Ramos (cell line): Measurements from ENCODE around the gene HOXB5.

Experiments
- in situ Hi-C: fragments of 300-500 bp; cut with MboI; formaldehyde crosslinking; loops from one replicate; pipeline ENCODE4 v1.14.3; 2022; ENCODE audit warnings: low sequenced_read_pairs; ENCODE audit not compliant: unreplicated experiment

HOXB5 gene

DNA sequence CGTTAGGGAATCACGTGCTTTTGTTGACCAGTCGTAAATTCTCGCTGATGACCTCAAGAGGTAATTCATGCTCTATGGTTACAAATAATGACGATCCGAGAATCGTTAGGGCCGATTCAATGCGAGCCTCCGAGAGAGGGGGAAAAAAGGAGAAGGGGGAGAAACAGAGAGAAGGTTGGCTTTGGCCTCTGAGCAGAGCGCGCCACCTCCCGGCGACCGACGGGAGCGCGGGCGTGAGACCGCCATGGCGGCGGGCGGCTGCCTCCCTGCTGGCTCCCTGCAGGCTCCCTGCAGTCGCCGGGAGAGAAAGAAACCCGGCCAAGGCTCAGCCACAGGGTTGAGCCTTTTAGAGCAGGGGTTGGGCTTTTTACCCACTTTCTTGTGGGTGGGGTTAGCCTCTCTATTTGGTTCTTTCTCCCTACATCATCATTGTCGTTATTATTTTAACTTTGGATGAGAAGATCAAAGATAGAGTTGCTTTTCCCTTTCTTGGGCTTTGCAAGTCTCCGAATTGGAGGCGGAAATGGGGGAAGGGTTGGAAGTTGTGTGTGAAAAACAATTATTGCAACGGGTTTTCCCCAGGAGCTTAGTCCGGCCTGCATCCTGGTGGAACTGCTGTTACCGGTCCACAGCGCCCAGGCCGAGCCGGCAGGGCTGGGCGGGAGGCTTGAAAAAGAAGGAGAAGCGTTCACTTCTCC is 410 bp upstream of the HOXB5 start:
- in situ Hi-C loops = no loop called here

DNA sequence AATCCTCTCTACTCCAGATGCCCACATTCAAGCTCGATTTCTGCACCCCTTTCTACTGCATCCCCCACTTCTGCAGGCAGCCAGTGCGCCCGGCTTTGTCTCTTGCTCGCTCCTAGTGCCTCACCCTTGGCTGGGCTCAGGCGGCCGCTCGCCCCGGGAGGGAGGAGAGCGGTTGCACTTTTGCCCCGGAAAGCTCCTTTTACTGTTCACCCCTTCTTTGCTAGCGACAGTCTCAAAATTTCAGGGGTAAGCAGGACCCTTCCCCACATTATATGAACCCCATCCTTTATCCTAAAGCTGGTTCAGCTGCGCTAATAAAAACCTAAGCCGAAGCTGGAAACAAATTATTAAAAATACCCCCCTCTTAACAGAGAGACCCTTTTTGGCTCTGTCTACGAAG is 1.0 kb downstream of the HOXB5 start:
- in situ Hi-C loops = no loop called here

DNA sequence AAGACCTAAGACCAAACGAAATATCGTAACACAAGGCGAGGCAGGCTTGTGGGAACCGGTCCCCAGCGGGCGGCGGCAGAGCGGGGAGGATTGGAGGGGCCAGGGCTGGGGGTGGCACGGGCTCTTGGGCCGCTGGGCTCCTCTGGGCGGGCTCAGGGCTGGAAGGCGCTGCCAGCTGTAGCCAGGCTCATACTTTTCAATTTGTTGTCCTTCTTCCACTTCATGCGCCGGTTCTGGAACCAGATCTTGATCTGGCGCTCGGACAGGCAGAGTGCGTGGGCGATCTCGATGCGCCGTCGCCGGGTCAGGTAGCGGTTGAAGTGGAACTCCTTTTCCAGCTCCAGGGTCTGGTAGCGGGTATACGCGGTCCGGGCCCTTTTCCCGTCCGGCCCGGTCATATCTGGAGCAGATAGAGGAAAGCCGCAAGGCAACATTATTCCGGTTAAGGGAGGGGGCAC is 1.5 kb downstream of the HOXB5 start:
- in situ Hi-C loops = no loop called here

DNA sequence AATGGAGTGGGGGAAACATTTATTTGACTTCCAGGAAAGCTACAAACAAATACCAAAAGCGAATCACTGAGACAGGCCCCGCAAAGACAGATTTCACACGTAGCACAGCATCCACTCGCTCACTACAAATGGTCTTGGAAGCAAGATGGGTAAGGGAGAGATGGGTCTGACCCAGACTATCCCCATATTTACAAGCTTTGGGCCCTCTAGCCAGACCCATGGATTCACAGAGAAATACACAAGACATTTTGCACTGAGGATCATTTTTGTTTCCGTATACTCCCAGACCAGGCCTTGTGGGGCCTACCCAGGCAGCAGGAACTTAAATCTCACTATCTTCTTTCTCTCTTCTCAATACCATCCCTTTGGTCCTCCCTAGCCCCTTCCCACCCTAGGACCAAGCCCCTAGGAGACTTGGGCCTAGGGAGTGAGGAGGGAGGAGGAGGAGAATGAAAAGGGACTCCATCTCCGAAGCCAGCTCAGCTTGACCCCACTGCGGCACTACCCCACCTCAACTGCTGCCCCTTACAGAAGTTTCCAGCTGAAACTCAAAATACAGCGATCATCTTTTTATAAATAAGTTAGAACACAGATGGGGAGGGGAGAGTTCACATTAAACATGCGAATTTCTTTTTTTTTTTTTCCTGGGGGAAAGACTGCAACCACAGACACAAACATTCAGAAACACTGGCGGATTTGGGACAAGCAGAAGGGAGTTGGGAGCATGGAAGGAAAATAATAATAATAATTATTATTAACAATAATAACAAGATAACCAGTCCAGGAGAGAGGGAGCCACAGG is 2.1 kb downstream of the HOXB5 start:
- in situ Hi-C loops = no loop called here

DNA sequence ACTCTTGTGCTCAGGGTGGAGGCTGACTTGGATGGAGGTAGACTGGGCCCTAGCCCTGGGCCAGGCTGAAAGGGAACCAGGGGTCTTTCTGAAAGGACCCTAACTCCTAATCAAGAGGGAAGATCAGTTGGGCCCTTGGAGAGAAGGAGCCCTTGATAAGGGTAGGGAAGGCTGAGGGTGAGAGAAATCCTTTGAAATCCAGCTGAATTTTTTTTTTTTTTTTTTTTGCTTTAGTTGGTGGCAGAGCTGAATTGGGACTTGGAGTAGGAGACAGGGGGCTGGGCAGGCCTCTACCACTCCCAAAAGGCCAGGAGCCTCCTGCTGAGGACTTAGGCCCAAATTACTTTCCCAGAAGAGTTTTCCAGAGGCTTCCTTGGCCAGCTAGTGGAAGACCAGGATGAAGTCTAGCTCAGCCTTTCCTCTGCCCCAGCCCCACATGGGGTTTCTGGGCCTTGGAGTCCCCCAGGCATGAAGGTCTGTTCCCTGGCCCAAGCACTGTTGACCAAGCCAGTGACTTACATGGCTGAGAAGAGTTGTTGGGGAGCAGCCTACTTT is 2.9 kb downstream of the HOXB5 start:
- in situ Hi-C loops = no loop called here

DNA sequence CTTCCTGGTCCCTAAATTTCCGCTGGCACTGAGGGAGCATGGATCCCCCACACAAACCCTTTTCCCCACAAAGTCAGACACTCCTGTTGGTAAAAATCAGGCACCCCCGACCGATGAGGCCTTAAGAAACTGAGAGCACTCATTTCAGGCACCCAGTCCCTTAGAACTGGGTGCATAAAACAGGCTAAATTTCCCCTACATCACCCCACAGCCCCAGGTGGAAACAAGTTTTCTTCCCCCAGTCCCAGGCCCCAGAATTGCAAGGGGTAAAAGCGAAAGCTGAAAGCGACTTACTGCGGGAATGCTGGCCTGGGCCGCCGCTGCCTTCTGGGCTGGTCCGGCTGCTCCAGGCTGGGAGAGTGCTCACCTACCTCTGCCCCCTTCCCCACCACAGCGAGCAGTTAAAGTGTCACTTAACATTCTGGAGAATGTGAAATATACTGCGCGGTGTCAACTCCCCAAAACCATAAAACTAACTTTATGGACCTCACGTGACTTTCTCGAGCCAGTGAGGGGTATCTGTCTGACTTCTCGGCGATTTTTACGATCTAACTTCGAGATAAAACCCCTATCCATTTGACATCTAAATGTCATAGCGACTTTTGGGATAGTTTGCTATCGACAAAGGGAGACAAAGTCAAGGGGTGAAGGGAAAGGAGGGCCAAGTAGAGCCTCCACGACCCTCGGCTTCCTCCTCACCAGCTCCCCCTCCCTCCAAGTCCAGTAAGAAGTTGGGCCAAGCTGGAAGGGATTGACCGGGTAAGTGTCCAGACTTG is 3.6 kb downstream of the HOXB5 start, which contains the start of gene HOXB3:
Gene HOXB3 (minus strand): TSS at position 411 of the 776 bp plus-strand sequence. CDS start 37,767 bp downstream, outside the sequence.
- in situ Hi-C loops = no loop called here

DNA sequence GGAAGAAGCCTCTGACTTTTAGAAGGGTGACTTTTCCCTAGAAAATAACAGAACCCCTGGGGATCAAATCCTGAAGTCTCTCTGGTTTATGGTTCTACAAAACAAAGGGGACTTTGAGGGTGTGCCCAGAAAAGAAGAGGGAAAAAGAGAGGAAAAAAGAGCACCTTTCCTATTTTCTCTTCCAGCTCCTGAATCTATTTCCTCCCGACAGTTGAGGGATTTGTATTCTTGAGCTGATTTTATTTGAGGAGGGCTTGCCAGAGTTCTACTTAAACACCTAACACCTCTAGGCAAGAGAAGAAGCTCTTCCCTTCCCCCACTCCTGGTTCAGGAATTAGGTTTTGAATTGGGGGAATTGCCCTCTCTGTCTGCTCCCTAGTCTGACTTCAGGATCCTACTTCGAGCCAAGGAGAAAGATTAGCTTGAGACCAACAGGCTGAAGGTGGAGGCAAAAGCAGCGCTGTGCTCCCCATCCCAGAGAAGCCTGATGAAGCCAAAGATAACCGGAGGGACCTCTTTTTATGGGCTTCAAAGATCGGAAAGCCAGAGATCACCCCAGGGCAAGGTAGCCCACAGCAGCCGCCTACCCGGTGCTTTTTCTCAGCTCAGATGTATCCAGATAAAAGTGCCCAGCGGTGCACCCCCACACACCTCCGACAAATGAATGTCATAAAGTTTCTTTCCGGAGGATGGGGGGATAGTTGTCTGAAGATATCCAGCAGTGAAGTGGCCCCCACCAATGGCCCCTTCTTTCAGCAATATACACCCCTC is 4.3 kb downstream of the HOXB5 start:
- in situ Hi-C loops = no loop called here

DNA sequence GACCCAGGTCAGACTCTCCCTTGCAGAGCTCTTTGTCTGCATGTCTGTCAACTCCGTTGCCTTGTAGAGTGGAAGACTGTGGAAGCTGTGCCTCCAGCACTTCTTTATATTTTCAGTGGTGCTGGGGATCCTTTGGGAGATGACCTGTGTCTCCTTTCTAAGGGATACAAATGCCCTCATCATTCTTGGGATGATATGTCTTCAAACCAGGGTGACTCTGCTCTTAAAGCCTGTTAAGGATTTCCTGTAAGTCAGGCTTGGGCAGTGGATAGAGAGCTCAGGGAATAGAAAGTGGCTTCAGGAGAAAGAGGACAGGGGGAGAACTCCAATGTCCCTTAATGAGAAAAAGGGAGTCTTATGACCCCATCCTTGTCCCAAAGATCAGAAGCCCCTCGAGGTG is 5.1 kb downstream of the HOXB5 start:
- in situ Hi-C loops = no loop called here

DNA sequence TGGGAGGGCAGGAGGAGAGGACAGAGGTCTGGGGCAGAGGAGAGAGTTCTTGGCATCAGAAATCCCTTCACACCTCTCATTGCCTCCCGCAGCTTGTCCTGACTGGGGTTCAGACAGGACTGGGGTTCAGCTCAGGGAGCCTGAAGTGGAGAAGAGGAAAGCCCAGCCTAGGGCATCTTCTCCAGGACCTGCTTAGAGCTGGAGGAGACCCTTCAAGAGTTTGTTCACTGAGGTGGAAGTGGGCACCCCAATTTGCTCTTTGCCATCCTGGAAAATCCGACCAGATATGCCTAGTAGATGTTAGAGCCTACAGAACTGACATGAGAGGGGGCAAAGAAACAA is 5.5 kb downstream of the HOXB5 start:
- in situ Hi-C loops = no loop called here

DNA sequence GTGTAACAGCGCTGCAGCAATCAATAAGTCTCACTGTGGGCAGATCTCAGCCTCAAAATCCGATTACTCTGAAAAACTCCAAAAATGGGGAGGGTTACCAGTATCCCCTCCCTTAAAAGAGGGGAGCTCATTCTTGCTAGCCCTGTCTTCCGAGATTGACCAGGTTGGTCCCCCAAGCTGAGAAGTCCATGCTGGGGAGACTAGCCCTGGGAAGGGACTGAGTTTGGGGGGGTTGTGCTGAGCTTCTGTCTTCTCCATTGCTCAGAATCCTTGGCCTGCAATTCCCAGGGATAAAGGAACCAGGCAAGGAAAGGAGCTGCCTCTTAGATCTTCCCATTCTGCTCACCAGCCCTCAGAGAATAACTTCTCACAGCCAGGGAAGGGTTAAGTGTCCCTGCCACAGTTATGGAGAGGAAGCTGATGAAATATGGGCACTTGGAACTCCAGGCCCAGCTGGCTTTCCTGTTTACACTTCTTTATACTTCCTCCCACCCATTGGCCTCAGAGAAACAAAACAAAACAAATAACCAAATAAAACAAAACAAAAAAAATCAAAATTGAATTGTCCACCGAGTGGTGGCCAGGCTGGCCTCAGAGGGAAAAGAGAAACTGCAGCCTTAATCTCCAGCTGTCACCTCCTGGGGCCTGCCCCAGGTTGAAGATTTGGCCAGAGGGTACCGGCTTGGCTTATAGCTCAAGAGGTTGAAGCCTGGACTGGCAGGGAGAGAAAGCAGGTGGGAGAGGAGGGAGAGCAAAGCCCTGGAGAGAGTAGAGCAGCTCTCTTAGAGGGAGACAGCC is 6.1 kb downstream of the HOXB5 start:
- in situ Hi-C loops = no loop called here

DNA sequence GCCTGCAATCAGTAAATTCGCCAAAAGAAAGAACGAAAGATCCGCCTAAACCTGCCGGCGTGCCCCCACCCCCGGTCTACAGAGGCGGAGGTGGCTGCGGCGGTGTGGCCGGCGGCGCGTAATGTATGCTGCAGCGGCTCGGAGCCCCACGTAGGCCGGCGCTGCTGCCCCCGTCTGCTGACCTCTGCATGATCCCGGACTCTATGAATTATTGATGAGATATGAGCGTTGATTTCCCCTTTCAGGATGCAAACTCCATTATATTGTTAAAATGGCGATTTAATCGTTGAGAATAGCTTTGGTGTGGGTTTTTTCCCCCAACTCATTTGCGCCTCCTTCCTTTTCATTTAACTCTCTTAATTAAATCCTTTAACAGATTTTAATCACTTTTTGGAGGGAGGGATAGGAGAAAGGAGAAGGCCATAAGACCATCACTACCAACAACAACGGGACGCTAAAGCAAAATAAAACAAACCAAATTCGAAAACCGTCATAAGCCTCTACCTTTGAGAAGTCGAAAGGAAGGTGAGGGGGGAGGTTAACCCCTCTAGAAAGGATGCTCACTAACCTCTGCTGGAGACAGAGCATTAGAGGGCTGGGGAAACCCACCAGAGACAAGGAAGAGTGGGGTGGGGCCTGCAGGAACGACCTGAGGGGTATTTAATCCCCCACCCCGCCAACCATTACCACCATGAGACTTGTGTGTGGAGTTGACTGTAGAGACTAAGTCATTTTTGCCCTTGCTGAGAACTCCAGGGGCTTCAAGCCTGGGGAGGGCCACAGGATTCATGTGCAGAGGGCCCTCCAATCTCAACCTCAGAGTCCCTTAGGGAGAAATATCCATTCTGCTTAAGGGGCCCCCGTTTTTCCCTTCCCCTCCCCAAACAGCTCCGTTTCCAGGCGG is 7.0 kb downstream of the HOXB5 start:
- in situ Hi-C loops = no loop called here

DNA sequence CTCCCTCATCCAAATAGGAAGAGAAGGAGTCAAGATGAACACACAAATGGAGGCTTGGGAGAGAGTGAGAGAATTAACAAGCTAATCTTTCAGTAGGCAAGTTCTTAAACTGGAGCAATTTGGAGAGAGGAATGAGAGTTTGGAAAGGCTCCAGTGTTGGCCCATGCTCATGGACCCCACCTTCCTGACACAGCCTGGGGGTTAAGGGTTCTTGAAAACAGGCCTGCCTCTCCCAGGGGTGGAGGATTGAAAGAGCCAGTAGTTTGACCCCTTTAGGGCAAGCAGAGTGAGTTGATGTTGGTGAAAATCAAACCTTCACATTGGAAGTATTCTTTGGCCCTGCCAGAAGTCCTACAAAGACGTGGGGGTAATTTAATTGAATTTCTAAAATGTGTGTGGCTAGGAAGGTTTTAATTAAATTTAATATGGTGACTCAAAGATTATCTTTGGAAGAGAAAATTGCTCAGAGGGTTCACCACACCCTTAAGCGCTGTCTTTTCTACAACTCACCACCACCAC is 9.3 kb downstream of the HOXB5 start:
- in situ Hi-C loops = no loop called here

DNA sequence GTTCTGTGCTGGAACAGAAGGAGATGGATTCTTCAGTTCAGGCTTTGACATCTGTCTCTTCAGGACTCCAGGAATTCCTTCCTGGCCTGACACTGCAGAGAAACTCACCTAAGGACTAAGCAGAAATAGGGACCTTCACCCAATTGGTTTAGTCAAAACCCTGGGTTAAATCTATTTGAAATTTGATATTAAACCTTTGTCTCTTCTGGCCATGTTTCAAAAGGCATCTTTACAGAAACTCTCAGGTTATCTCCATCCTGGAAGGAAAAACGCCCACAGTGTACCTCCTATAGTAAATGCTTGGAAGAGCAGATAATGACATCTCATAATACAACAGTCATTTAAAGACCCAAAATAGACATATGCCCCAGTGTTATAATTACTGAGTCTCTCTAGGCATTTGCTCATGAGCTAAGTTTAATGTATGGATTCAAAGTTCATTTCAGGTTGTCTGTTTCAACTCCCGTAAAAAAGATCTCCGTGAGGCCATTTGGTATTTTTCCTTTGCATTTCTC is 9.8 kb downstream of the HOXB5 start:
- in situ Hi-C loops = no loop called here

DNA sequence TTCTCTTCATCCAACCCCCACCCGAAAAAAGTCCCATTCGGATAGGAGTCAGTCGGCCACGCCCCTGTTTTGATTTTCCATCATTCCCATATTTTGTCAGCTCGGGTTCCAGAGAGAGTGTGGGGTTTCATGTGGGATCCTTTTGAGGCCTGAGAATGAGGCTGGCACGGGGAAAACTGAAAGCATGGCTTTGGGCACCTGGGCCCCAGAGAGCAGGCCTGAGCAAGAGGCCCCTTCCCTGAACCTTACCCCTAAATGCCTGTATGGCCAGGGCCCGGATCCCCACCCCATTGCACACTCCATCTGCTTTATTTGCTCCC is 10.9 kb downstream of the HOXB5 start:
- in situ Hi-C loops = no loop called here

DNA sequence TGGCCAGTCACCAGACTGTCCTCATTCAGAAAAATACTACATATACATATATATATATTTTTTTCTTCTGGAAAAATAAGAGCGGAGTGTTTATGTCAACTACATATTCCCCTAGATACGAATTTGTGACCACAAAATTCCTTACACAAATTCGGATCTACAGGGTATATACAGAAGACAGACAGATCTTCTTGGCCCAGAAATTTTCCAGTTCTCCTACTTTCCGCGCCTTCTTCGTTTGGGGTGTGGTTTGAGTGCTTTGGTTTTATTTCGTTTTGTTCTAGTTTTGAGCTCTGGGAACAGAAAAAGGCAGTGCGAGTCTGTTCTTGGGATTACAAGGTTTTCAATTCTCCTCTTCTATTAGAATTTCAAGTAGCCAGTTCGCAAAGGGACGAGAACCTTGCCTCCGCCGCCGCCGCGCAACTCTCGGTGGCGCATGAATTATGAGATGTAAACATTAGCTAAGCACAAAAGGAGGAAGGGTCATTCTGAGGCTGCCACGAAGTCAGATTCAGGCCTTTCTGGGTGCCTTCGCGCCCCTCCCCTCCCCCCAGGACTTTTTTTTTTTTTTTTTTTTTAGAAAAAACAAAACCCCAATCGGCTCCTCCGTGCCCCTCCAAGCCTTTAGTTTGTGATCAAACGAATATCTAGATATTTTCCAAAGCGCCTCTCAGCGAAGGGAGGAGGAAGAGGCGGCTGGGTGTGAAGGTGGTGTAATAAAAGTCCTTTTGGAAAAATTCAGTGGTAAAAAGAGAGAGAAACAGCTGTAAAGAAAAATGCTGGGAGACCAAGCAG is 13.6 kb downstream of the HOXB5 start:
- in situ Hi-C loops = no loop called here

DNA sequence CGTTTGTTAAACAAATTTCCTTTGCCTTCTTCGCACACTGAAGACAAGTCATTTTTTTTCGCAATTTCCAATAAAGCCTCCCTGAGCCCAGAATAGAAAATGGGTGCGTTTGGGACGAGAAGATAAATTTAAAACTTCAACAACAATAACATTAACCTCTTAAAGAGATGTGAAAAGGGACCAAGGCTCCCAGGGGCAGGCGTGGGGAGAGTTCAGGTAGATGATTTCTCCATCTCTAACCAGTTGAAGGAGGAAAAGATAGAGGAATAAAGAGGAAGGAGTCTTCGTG is 14.2 kb downstream of the HOXB5 start:
- in situ Hi-C loops = no loop called here
